Measurements from ENCODE around the gene TOX3. TPM values are rescaled to one million over a fixed set of nuclear protein-coding genes. Genes with fewer than 3 reads are reported as not detected.

Gene TOX3
- total and polyA plus RNA-seq, 4 donors, result 1.6 to 5.3 (median 2.0) TPM

GRCh38 chr16:52404546-52404945 lies 142.4 kb downstream of the TOX3 start:
- H3K27me3 ChIP-seq (ENCODE audit: control insufficient read depth in 3 of 3, insufficient read depth in 3 of 3, low read length in 2 of 3), result no peaks in the 10 kb centered on the region
- no peak for ATAC-seq (ENCODE audit: insufficient read depth, low FRiP score)
- TF ChIP-seq, protein P1, sequence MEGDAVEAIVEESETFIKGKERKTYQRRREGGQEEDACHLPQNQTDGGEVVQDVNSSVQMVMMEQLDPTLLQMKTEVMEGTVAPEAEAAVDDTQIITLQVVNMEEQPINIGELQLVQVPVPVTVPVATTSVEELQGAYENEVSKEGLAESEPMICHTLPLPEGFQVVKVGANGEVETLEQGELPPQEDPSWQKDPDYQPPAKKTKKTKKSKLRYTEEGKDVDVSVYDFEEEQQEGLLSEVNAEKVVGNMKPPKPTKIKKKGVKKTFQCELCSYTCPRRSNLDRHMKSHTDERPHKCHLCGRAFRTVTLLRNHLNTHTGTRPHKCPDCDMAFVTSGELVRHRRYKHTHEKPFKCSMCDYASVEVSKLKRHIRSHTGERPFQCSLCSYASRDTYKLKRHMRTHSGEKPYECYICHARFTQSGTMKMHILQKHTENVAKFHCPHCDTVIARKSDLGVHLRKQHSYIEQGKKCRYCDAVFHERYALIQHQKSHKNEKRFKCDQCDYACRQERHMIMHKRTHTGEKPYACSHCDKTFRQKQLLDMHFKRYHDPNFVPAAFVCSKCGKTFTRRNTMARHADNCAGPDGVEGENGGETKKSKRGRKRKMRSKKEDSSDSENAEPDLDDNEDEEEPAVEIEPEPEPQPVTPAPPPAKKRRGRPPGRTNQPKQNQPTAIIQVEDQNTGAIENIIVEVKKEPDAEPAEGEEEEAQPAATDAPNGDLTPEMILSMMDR (IDR thresholded peaks at IDR 0.05; ENCODE audit: control extremely low read depth, extremely low read depth), result no peak
- no peak for DNase-seq
- peaks cover 0 to 3% (median 0%) of the 10 kb centered on the region in 5 donors for H3K4me1 ChIP-seq (ENCODE audit: control insufficient read depth in 5 of 5, insufficient read depth in 5 of 5, low read length in 5 of 5)
- WGBS, 2 donors, result 68 to 80% methylated on average over 2 of the region's 2 CpGs
- no peaks in the 10 kb centered on the region for H3K36me3 ChIP-seq (ENCODE audit: control insufficient read depth in 4 of 4, insufficient read depth in 4 of 4, low read length in 4 of 4)
- H3K4me3 ChIP-seq, result no peak overlapping the region
- no peak overlapping the region for H3K27ac ChIP-seq (ENCODE audit: low read depth in 1 of 2, low read length in 1 of 2)
- H3K9ac ChIP-seq (ENCODE audit: insufficient read depth in 1 of 2, low read length in 2 of 2), result no peak overlapping the region
- no peaks in the 10 kb centered on the region for H3K9me3 ChIP-seq (ENCODE audit: control insufficient read depth in 4 of 4, insufficient read depth in 3 of 4, low read length in 3 of 4)

DNA sequence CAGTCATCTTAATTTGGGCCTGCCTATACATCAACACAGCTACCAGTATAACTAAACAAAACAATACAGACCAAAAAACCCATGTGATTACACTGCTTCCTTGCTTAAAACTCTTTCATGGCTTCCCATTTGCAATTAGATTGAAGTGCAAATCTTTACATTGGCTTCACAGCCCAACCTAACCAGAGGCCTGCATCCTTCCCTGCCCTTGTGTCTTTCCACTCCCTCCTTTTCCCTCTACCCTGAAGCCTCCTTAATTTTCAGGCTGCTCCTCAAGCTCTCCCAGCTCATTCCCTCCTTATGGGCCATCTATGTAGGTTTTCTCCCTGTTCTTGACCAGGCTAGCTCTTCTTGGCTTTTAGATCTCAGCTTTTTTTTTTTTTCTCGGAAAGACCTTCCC lies 147.8 kb downstream of the TOX3 start:
- Histone ChIP-seq H3K36me3 (ENCODE audit: control insufficient read depth in 4 of 4, insufficient read depth in 4 of 4, low read length in 4 of 4) (no peaks in the 10 kb centered on the region), H3K9me3 (ENCODE audit: control insufficient read depth in 4 of 4, insufficient read depth in 3 of 4, low read length in 3 of 4) (no peaks in the 10 kb centered on the region), H3K4me1 (ENCODE audit: control insufficient read depth in 5 of 5, insufficient read depth in 5 of 5, low read length in 5 of 5) (peaks cover 0 to 3% (median 0%) of the 10 kb centered on the region in 5 donors), H3K27ac (ENCODE audit: low read depth in 1 of 2, low read length in 1 of 2) (no peak overlapping the region), H3K4me3 (no peak overlapping the region), H3K27me3 (ENCODE audit: control insufficient read depth in 3 of 3, insufficient read depth in 3 of 3, low read length in 2 of 3) (no peaks in the 10 kb centered on the region), H3K9ac (ENCODE audit: insufficient read depth in 1 of 2, low read length in 2 of 2) (no peak overlapping the region)
- no peak for DNase-seq
- TF ChIP-seq, protein P1 (IDR thresholded peaks at IDR 0.05; ENCODE audit: control extremely low read depth, extremely low read depth), result no peak
- WGBS, 2 donors, result 81 to 85% methylated on average over 1 of the region's 1 CpG
- ATAC-seq (ENCODE audit: insufficient read depth, low FRiP score), result no peak

DNA sequence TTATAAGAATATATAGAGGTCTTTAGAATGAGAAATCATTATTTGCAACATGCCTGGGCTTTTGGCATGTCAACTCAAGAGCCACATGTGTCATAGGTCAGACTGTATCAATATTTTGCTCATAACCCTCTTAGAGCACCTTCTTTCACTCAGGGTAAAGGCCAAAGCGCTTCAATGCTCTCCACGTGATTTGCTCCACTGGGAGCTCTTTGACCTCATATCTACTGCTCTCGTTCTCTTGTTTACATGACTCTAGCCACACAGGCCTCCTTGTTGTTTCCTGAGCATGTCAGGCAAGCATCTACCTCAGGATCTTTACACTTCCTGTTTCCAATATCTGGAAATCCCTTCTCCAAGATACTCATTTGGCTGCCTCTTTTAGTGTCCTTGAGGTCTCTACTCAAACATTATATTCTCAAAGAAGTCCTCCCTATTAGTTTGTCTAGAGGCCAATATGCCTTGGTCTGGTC lies 148.4 kb downstream of the TOX3 start:
- H3K27me3 ChIP-seq (ENCODE audit: control insufficient read depth in 3 of 3, insufficient read depth in 3 of 3, low read length in 2 of 3), result no peaks in the 10 kb centered on the region
- H3K4me3 ChIP-seq, result no peak overlapping the region
- H3K36me3 ChIP-seq (ENCODE audit: control insufficient read depth in 4 of 4, insufficient read depth in 4 of 4, low read length in 4 of 4), result no peaks in the 10 kb centered on the region
- TF ChIP-seq, protein P1 (IDR thresholded peaks at IDR 0.05; ENCODE audit: control extremely low read depth, extremely low read depth), result no peak
- ATAC-seq (ENCODE audit: insufficient read depth, low FRiP score) (no peak), DNase-seq (no peak)
- 49 to 56% methylated on average over 3 of the region's 3 CpGs for WGBS, 2 donors
- no peaks in the 10 kb centered on the region for H3K9me3 ChIP-seq (ENCODE audit: control insufficient read depth in 4 of 4, insufficient read depth in 3 of 4, low read length in 3 of 4)
- H3K9ac ChIP-seq (ENCODE audit: insufficient read depth in 1 of 2, low read length in 2 of 2), result no peak overlapping the region
- H3K27ac ChIP-seq (ENCODE audit: low read depth in 1 of 2, low read length in 1 of 2), result no peak overlapping the region
- H3K4me1 ChIP-seq (ENCODE audit: control insufficient read depth in 5 of 5, insufficient read depth in 5 of 5, low read length in 5 of 5), result peaks cover 0 to 3% (median 0%) of the 10 kb centered on the region in 5 donors

DNA sequence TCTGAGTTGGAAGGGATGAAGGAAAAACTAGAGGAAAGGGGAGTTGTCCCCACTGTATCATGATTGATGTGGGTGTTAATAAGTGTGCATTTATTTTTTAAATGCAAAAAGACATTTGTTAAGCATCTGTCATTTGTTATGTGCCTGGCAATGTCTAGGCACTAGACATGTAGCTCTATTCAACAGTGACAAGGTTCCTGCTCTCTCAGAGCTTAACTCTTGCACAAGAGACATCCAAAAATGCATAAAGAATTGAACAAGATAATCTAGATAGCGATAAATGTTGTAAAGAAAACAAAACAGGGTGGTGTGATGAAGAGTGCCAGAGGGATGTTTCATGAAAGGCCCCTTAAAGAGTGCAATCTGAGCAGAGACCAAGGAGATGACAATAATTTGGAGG lies 148.9 kb downstream of the TOX3 start:
- Histone ChIP-seq H3K36me3 (ENCODE audit: control insufficient read depth in 4 of 4, insufficient read depth in 4 of 4, low read length in 4 of 4) (no peaks in the 10 kb centered on the region), H3K27me3 (ENCODE audit: control insufficient read depth in 3 of 3, insufficient read depth in 3 of 3, low read length in 2 of 3) (no peaks in the 10 kb centered on the region), H3K9me3 (ENCODE audit: control insufficient read depth in 4 of 4, insufficient read depth in 3 of 4, low read length in 3 of 4) (no peaks in the 10 kb centered on the region), H3K4me3 (no peak overlapping the region), H3K4me1 (ENCODE audit: control insufficient read depth in 5 of 5, insufficient read depth in 5 of 5, low read length in 5 of 5) (peaks cover 0 to 3% (median 0%) of the 10 kb centered on the region in 5 donors), H3K9ac (ENCODE audit: insufficient read depth in 1 of 2, low read length in 2 of 2) (no peak overlapping the region), H3K27ac (ENCODE audit: low read depth in 1 of 2, low read length in 1 of 2) (no peak overlapping the region)
- ATAC-seq (ENCODE audit: insufficient read depth, low FRiP score) (no peak), DNase-seq (no peak)
- TF ChIP-seq, protein P1 (IDR thresholded peaks at IDR 0.05; ENCODE audit: control extremely low read depth, extremely low read depth), result no peak
- WGBS, 2 donors, result 67 to 90% methylated on average over 1 of the region's 1 CpG

Data from lung (tissue), 12 donors.